Endothelial cell of umbilical vein (primary cell): ENCODE data around the gene NOTCH1. TPM values are rescaled to one million over a fixed set of nuclear protein-coding genes. Genes with fewer than 3 reads are reported as not detected.

Source experiments
- BruUV-seq: library from RNA; stranded (reverse); fragments of 400-500 nt; replicated peaks from 2 replicates; lab custom pipeline; 2021; lab: Mats Ljungman, UMichigan
- CTCF ChIA-PET: fragments of 300-600, 350-600 bp; sonication (Branson Sonifier 250); formaldehyde crosslinking; loops from one replicate; lab custom pipeline; 2021; ENCODE audit warnings: antibody characterized with exemption, inconsistent platforms; lab: Charles Lee
- POLR2A ChIA-PET: fragments of 300-600, 350-600 bp; sonication (Branson Sonifier 250); formaldehyde crosslinking; loops from one replicate; lab custom pipeline; 2021; ENCODE audit warnings: antibody characterized with exemption, inconsistent platforms; lab: Charles Lee
- DNase-seq: peaks from one replicate; pipeline ENCODE4 v3.0.0-alpha.2; 2011; ENCODE audit warnings: low read depth, low spot score
- FAIRE-seq: peaks from 2 replicates; lab custom pipeline; 2011; peaks lifted over from hg19 to GRCh38; lab: Jason Lieb, UNC
- H2AFZ ChIP-seq: 2 replicates; pipeline ENCODE4 v1.6.0; 2012; ENCODE audit warnings: low read depth, low read length, control low read depth, inconsistent platforms
- H3K27ac ChIP-seq: 2 replicates; pipeline ENCODE4 v1.5.1; 2011; ENCODE audit warnings: low read depth, mild to moderate bottlenecking, control low read depth, low read length, moderate library complexity; ENCODE audit not compliant: insufficient read depth
- H3K27me3 ChIP-seq, 2 experiments: 2 replicates each; pipeline versions ENCODE4 v1.6.0 to v1.6.1; 2011; ENCODE audit warnings: low read length in 2 of 2, mixed read lengths in 1 of 2; ENCODE audit not compliant: control insufficient read depth in 2 of 2, insufficient read depth in 2 of 2
- H3K36me3 ChIP-seq, 2 experiments: 2 replicates in 1 of 2; 3 replicates in 1 of 2; pipeline ENCODE4 v1.5.1; 2011; ENCODE audit warnings: low read length in 2 of 2, mild to moderate bottlenecking in 1 of 2, moderate library complexity in 1 of 2; ENCODE audit not compliant: control insufficient read depth in 2 of 2, insufficient read depth in 2 of 2; ENCODE audit errors: extremely low read depth in 1 of 2
- H3K4me1 ChIP-seq: 3 replicates; pipeline ENCODE4 v1.5.1; 2011; ENCODE audit warnings: mild to moderate bottlenecking, low read length; ENCODE audit not compliant: control insufficient read depth, insufficient read depth; ENCODE audit errors: extremely low read depth
- H3K4me2 ChIP-seq: 2 replicates; pipeline ENCODE4 v1.6.1; 2011; ENCODE audit warnings: low read length, control low read depth, mixed read lengths; ENCODE audit not compliant: insufficient read depth
- H3K4me3 ChIP-seq, 3 experiments: fragments of 200-600 bp in 1 of 3; sonication (generic), shearing (Covaris generic) in 1 of 3; replicated peaks in 1 of 3; 2 replicates each; pipeline ENCODE4 v1.5.1; 2011 to 2016; ENCODE audit warnings: control low read depth in 3 of 3, low read length in 3 of 3, mild to moderate bottlenecking in 2 of 3, inconsistent platforms in 1 of 3, low read depth in 1 of 3, moderate library complexity in 1 of 3; ENCODE audit not compliant: insufficient read depth in 1 of 3
- H3K79me2 ChIP-seq: 2 replicates; pipeline ENCODE4 v1.6.0; 2012; ENCODE audit warnings: low read length, inconsistent platforms; ENCODE audit not compliant: control insufficient read depth, insufficient read depth
- H3K9ac ChIP-seq: replicated peaks from 2 replicates; pipeline ENCODE3; 2011; ENCODE audit warnings: low read length, control low read depth; ENCODE audit not compliant: insufficient read depth; ENCODE audit errors: extremely low read depth
- H3K9me1 ChIP-seq: replicated peaks from 3 replicates; pipeline ENCODE4 v1.6.0; 2011; ENCODE audit warnings: mild to moderate bottlenecking, low read length; ENCODE audit not compliant: control insufficient read depth, insufficient read depth; ENCODE audit errors: extremely low read depth
- H3K9me3 ChIP-seq: replicated peaks from 2 replicates; pipeline ENCODE4 v1.5.1; 2012; ENCODE audit warnings: low read length, inconsistent platforms; ENCODE audit not compliant: control insufficient read depth, insufficient read depth
- H4K20me1 ChIP-seq: replicated peaks from 2 replicates; pipeline ENCODE3; 2011; ENCODE audit warnings: mild to moderate bottlenecking, low read length; ENCODE audit not compliant: control insufficient read depth, insufficient read depth; ENCODE audit errors: extremely low read depth
- EZH2 ChIP-seq: IDR thresholded peaks from 2 replicates; pipeline ENCODE4 v1.6.1; 2012; ENCODE audit warnings: borderline replicate concordance, low read depth, mild to moderate bottlenecking, moderate library complexity, low read length, inconsistent platforms; ENCODE audit not compliant: severe bottlenecking
- FOS ChIP-seq: IDR thresholded peaks from 2 replicates; pipeline ENCODE4 v1.6.1; 2011; ENCODE audit warnings: mild to moderate bottlenecking, low read length, moderate library complexity, borderline replicate concordance; ENCODE audit not compliant: insufficient read depth
- GATA2 ChIP-seq: IDR thresholded peaks from 2 replicates; pipeline ENCODE4 v1.7.0; 2011; ENCODE audit warnings: low read depth, mild to moderate bottlenecking, moderate library complexity, mixed read lengths, low read length; ENCODE audit not compliant: insufficient read length, insufficient read depth
- JUN ChIP-seq: IDR thresholded peaks from 2 replicates; pipeline ENCODE4 v1.6.1; 2011; ENCODE audit warnings: borderline replicate concordance, low read depth; ENCODE audit not compliant: insufficient read length, insufficient read depth
- MYC ChIP-seq: IDR thresholded peaks from one replicate; pipeline ENCODE4 v1.6.1; 2011; ENCODE audit warnings: mild to moderate bottlenecking, low read depth, low read length
- POLR2A ChIP-seq: IDR thresholded peaks from 2 replicates; pipeline ENCODE4 v1.6.1; 2012; ENCODE audit warnings: low read depth, mild to moderate bottlenecking, control low read depth, low read length
- POLR2AphosphoS5 ChIP-seq: IDR thresholded peaks from 2 replicates; pipeline ENCODE4 v1.6.1; 2012; ENCODE audit warnings: low read depth, mild to moderate bottlenecking, control low read depth, low read length, moderate library complexity; ENCODE audit not compliant: insufficient read depth
- dilution Hi-C: fragments of 300-500 bp; cut with MboI; formaldehyde crosslinking; loops from one replicate; pipeline ENCODE4 v1.15.0; 2019; ENCODE audit warnings: low sequenced_read_pairs; ENCODE audit not compliant: extremely low pct_ligation_motif_present
- intact Hi-C: fragments of 100-400 bp; cut with micrococcal nuclease; formaldehyde crosslinking; loops from one replicate; pipeline ENCODE4 v1.10.0; 2022
- polyA plus RNA-seq, 4 experiments: library from polyadenylated mRNA; depleted of rRNA in 3 of 4; stranded (reverse) in 3 of 4; unstranded in 1 of 4; fragments of >200 nt; gene quantifications; 2 replicates each; pipeline versions ENCODE4 v1.2.1 to v1.2.3, GENCODE V29; 2011 to 2012; ENCODE audit warnings: missing spikeins in 1 of 4
- total RNA-seq: library from RNA; stranded (reverse); gene quantifications from 2 replicates; pipeline ENCODE4 v1.2.3, GENCODE V29; 2021
- TF ChIP-seq, protein P1 (sequence below), 2 donors: IDR thresholded peaks; 1 replicate in 1 of 2; 2 replicates in 1 of 2; pipeline ENCODE4 v1.5.1; 2011; ENCODE audit warnings: low read length in 2 of 2, mild to moderate bottlenecking in 2 of 2, moderate library complexity in 2 of 2, control low read depth in 1 of 2, inconsistent platforms in 1 of 2, low read depth in 1 of 2; ENCODE audit not compliant: insufficient read depth in 1 of 2; ENCODE audit errors: extremely low read depth in 1 of 2
- TF ChIP-seq, protein P2 (sequence below): IDR thresholded peaks from 2 replicates; pipeline ENCODE4 v1.6.1; 2011; ENCODE audit not compliant: insufficient read depth, insufficient read length

Gene NOTCH1
- total and polyA plus RNA-seq, 2 donors (not counting 3 experiments of a cell fraction or from before 2014, with no cell fraction given): 31.7 to 153 TPM

DNA sequence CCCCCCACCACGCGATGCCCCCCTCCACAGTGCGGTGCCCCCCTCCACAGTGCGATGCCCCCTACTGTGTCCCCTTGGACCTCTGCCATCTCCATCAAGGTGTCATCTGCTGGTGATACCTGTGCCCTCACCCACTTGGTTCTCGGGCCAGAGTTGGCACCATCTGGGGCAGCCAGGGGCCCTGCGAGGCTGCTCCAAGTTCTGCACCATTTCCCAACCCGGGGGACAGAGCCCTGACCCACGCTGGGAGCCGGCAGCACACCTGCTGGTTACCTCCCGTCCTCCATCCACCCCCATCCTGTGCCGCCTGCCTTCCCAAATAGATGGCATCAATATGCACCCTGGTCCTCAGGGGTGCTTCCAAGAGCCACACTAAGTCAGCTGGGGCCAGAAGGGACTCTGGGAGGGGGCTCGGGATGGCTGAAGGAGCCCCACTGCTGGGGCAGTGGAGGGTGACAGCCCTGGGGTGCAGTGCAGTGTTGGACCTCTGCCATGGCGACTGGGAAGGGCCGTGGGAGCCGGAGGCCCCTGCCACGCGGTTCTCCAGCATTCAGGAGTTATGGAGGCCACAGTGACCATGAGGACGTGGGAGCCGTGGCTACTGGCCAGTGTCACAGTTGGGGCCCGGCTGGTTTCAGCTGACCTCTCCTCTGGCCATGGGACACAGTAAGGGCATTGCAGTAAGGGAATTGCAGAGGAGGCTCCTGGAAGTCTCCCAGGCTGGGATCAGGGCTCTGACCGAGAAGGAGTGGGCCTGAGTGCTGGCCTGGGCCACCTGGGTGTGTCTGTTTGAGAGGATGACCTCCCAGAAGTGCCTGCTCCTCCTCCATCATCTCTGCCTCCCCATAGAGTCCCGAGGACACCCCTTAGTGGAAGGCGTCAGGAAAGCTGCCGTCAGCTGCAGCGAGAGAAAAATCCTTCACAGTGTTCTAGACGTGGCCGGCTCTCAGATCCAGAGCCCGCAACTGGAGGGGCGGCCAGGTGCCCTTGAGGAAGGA, 44.2 kb upstream of the NOTCH1 start:
- Histone ChIP-seq H3K27ac (no peak overlapping the region), H3K9ac (no peak overlapping the region), H3K4me2 (no peak overlapping the region), H3K4me3 (no peak overlapping the region), H3K9me3 (no peaks in the 10 kb centered on the region), H3K36me3 (no peaks in the 10 kb centered on the region), H4K20me1 (no peaks in the 10 kb centered on the region), H3K9me1 (no peaks in the 10 kb centered on the region), H2AFZ (no peak overlapping the region), H3K27me3 (no peaks in the 10 kb centered on the region), H3K79me2 (no peaks in the 10 kb centered on the region), H3K4me1 (peaks cover 14% of the 10 kb centered on the region)
- dilution Hi-C loops (no loop called here), intact Hi-C loops (loop anchor here (2.0 kb wide), 1 partner anchor 25 kb away; no protein-coding TSS in a partner anchor)
- FAIRE-seq (no peak), DNase-seq (no peak)
- no TSS peak for BruUV-seq
- TF ChIP-seq FOS (no peak), MYC (no peak), GATA2 (no peak), JUN (no peak), POLR2A (no peak), EZH2 (no peak), POLR2AphosphoS5 (no peak)
- TF ChIP-seq, protein P1, sequence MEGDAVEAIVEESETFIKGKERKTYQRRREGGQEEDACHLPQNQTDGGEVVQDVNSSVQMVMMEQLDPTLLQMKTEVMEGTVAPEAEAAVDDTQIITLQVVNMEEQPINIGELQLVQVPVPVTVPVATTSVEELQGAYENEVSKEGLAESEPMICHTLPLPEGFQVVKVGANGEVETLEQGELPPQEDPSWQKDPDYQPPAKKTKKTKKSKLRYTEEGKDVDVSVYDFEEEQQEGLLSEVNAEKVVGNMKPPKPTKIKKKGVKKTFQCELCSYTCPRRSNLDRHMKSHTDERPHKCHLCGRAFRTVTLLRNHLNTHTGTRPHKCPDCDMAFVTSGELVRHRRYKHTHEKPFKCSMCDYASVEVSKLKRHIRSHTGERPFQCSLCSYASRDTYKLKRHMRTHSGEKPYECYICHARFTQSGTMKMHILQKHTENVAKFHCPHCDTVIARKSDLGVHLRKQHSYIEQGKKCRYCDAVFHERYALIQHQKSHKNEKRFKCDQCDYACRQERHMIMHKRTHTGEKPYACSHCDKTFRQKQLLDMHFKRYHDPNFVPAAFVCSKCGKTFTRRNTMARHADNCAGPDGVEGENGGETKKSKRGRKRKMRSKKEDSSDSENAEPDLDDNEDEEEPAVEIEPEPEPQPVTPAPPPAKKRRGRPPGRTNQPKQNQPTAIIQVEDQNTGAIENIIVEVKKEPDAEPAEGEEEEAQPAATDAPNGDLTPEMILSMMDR (IDR thresholded peaks at IDR 0.05; ENCODE audit: extremely low read depth in 1 of 2, insufficient read depth in 1 of 2, low read depth in 1 of 2, low read length in 2 of 2): no peak
- TF ChIP-seq, protein P2, sequence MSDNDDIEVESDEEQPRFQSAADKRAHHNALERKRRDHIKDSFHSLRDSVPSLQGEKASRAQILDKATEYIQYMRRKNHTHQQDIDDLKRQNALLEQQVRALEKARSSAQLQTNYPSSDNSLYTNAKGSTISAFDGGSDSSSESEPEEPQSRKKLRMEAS: no peak
- ChIA-PET POLR2A (no interaction called here), CTCF (no interaction called here)
